Coronary artery (tissue), 2 donors: ENCODE results near the gene GRAMD4.

Experiments
- DNase-seq: peaks from one replicate; pipeline ENCODE4 v3.0.0-alpha.2; 2017; ENCODE audit warnings: low spot score
- H3K27ac ChIP-seq, 2 donors: fragments of 200-600 bp; sonication (generic); one replicate each; pipeline ENCODE4 v1.5.1; 2016 to 2019
- H3K4me3 ChIP-seq: fragments of 200-600 bp; sonication (generic); 2 replicates; pipeline ENCODE4 v1.5.1; 2016; ENCODE audit warnings: mild to moderate bottlenecking, moderate library complexity
- CTCF ChIP-seq: fragments of 200-600 bp; sonication (generic); IDR thresholded peaks from one replicate; pipeline ENCODE4 v1.5.1; 2019; ENCODE audit warnings: antibody characterized with exemption

Gene GRAMD4

GRCh38 chr22:46728470-46728869, 108.3 kb downstream of the GRAMD4 start:
- H3K27ac ChIP-seq, result no peak overlapping the region
- no peak for DNase-seq
- no peak overlapping the region for H3K4me3 ChIP-seq
- TF ChIP-seq CTCF, result no peak
